Breast epithelium (tissue), 4 donors: ENCODE measurements around the gene PLXNA4. TPM values are rescaled to one million over a fixed set of nuclear protein-coding genes. Genes with fewer than 3 reads are reported as not detected.

Experiments used
- DNase-seq, 2 donors: peaks; one replicate each; pipeline ENCODE4 v3.0.0-alpha.2; 2019; ENCODE audit warnings: low spot score in 2 of 2
- H3K27ac ChIP-seq, 2 donors: fragments of 200-600 bp; sonication (generic) in 1 of 2; one replicate each; pipeline ENCODE4 v1.5.1; 2016 to 2019; ENCODE audit warnings: mild to moderate bottlenecking in 1 of 2
- H3K27me3 ChIP-seq, 2 donors: fragments of 200-600 bp; sonication (generic) in 1 of 2; one replicate each; pipeline versions ENCODE4 v1.5.1 to v1.6.0; 2017 to 2019; ENCODE audit warnings: control low read depth in 1 of 2, mild to moderate bottlenecking in 1 of 2
- H3K36me3 ChIP-seq: fragments of 200-600 bp; one replicate; pipeline ENCODE4 v1.5.1; 2019
- H3K4me1 ChIP-seq, 2 donors: fragments of 200-600 bp; sonication (generic); one replicate each; pipeline ENCODE4 v1.5.1; 2016 to 2019; ENCODE audit warnings: control low read depth in 1 of 2
- H3K4me3 ChIP-seq, 3 donors: fragments of 200-600 bp; sonication (generic); 1 replicate in 2 of 3; 2 replicates in 1 of 3; pipeline ENCODE4 v1.5.1; 2016 to 2019; ENCODE audit warnings: mild to moderate bottlenecking in 3 of 3, moderate library complexity in 2 of 3
- H3K9me3 ChIP-seq, 2 donors: fragments of 200-600 bp; sonication (generic) in 1 of 2; one replicate each; pipeline ENCODE4 v1.5.1; 2016 to 2019; ENCODE audit warnings: control low read depth in 1 of 2
- CTCF ChIP-seq, 3 donors: fragments of 450-650 bp; IDR thresholded peaks; one replicate each; pipeline ENCODE4 v1.5.1; 2016 to 2017; ENCODE audit warnings: antibody characterized with exemption in 3 of 3, mild to moderate bottlenecking in 3 of 3, moderate library complexity in 3 of 3
- POLR2A ChIP-seq: fragments of 450-650 bp; IDR thresholded peaks from one replicate; pipeline ENCODE4 v1.6.1; 2016; ENCODE audit warnings: antibody characterized with exemption, mild to moderate bottlenecking, moderate library complexity
- POLR2AphosphoS5 ChIP-seq, 3 donors: sonication (generic); formaldehyde crosslinking; IDR thresholded peaks; one replicate each; pipeline ENCODE4 v1.6.1; 2017; ENCODE audit warnings: antibody characterized with exemption in 3 of 3
- intact Hi-C: fragments of 100-400 bp; cut with DNase I; formaldehyde crosslinking; loops from one replicate; pipeline ENCODE4 v1.15.1; 2023; ENCODE audit warnings: low total_unique reads
- total RNA-seq, 3 donors: library from RNA; depleted of rRNA; stranded (reverse); fragments of >200 nt; gene quantifications; one replicate each; pipeline ENCODE4 v1.1.0, GENCODE V29; 2016

Gene PLXNA4
- total RNA-seq, 3 donors from 2014 or later, result 7.2 to 32.5 (median 26.2) TPM

GRCh38 chr7:132573251-132573955, 2.9 kb downstream of the PLXNA4 start:
- H3K4me3 ChIP-seq, result peak overlapping the region in 1 of 3 donors; percentile 77
- H3K9me3 ChIP-seq, result no peaks in the 10 kb centered on the region
- DNase-seq, result no peak
- H3K27me3 ChIP-seq, result peaks cover 0 to 55% of the 10 kb centered on the region in 2 donors
- H3K27ac ChIP-seq, result no peak overlapping the region
- intact Hi-C loops, result loop anchor here (10.0 kb wide), 1 partner anchor 249 kb away; no protein-coding TSS in a partner anchor
- no peaks in the 10 kb centered on the region for H3K4me1 ChIP-seq
- H3K36me3 ChIP-seq, result no peaks in the 10 kb centered on the region
- TF ChIP-seq CTCF (IDR thresholded peaks at IDR 0.05) (no peak), POLR2A (no peak), POLR2AphosphoS5 (IDR thresholded peaks at IDR 0.05) (no peak)

DNA sequence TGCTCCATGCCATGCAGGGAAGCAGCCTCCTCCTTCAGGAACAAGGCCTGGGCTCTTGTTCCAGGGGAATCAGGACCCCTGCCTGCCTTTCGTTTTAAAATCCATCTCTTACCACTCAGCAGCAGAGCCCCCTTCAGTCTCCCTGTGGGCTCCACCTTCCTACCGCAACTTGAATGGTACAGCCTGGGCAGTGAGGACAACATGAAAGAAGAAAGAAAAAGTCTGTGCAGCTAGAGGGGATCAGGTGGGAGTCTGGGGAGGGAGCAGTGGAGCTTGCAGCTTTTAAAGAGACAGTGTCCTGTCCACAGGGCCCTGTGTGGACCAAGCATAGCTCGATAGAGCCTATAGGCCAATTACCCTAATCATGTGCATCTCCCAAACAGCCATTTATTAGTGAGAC, 3.7 kb downstream of the PLXNA4 start:
- Histone ChIP-seq H3K27ac (no peak overlapping the region), H3K4me1 (no peaks in the 10 kb centered on the region), H3K27me3 (peaks cover 0 to 55% of the 10 kb centered on the region in 2 donors), H3K9me3 (no peaks in the 10 kb centered on the region), H3K4me3 (no peak overlapping the region), H3K36me3 (no peaks in the 10 kb centered on the region)
- no peak for DNase-seq
- intact Hi-C loops, result loop anchor here (10.0 kb wide), 1 partner anchor 248 kb away; no protein-coding TSS in a partner anchor
- TF ChIP-seq POLR2A (no peak), POLR2AphosphoS5 (IDR thresholded peaks at IDR 0.05) (no peak), CTCF (IDR thresholded peaks at IDR 0.05) (no peak)

DNA sequence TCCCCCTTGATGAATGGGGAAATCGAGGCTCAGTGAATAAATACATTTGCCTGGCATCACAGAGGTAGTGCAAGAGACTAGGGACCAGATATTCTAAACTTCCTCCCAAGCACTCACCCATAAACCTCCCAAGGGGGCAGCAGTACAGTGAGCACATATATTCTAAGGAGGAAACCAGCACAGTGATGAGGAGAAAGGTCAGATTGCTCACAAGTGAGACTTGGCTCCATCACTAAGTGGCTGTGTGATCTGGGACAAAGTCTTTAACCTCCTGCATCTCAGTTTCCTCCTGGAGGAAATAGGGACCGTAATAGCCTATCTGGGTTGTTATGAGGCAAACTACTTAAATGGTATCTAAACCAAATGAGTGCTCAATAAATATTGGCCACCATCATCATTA, 4.3 kb downstream of the PLXNA4 start:
- Histone ChIP-seq H3K36me3 (no peaks in the 10 kb centered on the region), H3K4me1 (no peaks in the 10 kb centered on the region), H3K27ac (no peak overlapping the region), H3K4me3 (no peak overlapping the region), H3K9me3 (no peaks in the 10 kb centered on the region), H3K27me3 (peaks cover 0 to 55% of the 10 kb centered on the region in 2 donors)
- intact Hi-C loops, result loop anchor here (10.0 kb wide), 1 partner anchor 247 kb away; no protein-coding TSS in a partner anchor
- no peak for DNase-seq
- TF ChIP-seq POLR2A, result no peak
- no peak for TF ChIP-seq POLR2AphosphoS5 (IDR thresholded peaks at IDR 0.05)
- TF ChIP-seq CTCF (IDR thresholded peaks at IDR 0.05), result no peak

GRCh38 chr7:132569884-132570614, 6.2 kb downstream of the PLXNA4 start:
- no peaks in the 10 kb centered on the region for H3K36me3 ChIP-seq
- no peak overlapping the region for H3K27ac ChIP-seq
- no peak for DNase-seq
- intact Hi-C loops, result loop anchor here (10.0 kb wide), 1 partner anchor 245 kb away; no protein-coding TSS in a partner anchor
- no peaks in the 10 kb centered on the region for H3K9me3 ChIP-seq
- TF ChIP-seq CTCF (IDR thresholded peaks at IDR 0.05), result no peak
- no peak for TF ChIP-seq POLR2A
- no peak for TF ChIP-seq POLR2AphosphoS5 (IDR thresholded peaks at IDR 0.05)
- peaks cover 0 to 40% of the 10 kb centered on the region in 2 donors for H3K27me3 ChIP-seq
- no peak overlapping the region for H3K4me3 ChIP-seq
- H3K4me1 ChIP-seq, result no peaks in the 10 kb centered on the region

DNA sequence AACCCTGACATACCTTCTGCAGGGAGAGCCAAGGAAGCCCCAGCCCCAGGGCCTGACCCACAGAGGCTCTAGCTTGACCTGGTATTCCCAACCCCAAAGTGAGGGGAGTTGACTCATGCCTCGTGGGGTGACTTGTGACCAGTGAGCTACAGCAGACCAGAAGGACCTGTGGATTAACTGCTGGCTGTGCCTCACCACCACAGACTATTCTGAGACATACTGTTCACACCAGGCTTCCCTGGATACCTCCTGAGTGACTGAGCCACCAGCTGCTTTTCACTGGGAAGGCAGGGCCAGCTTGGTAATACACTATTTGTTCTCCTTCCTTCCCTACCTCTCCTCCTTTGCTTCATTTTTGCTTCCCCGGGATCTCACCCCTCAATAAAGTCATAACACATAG, 7.3 kb downstream of the PLXNA4 start:
- TF ChIP-seq POLR2A, result no peak
- no peak for TF ChIP-seq CTCF (IDR thresholded peaks at IDR 0.05)
- TF ChIP-seq POLR2AphosphoS5 (IDR thresholded peaks at IDR 0.05), result no peak
- intact Hi-C loops, result no loop called here
- no peaks in the 10 kb centered on the region for H3K9me3 ChIP-seq

More for the DNA sequence above, 7.3 kb downstream of the PLXNA4 start:
- no peak overlapping the region for H3K27ac ChIP-seq
- H3K4me3 ChIP-seq, result no peak overlapping the region
- H3K36me3 ChIP-seq, result no peaks in the 10 kb centered on the region
- DNase-seq, result no peak
- H3K4me1 ChIP-seq, result no peaks in the 10 kb centered on the region
- peaks cover 0 to 32% of the 10 kb centered on the region in 2 donors for H3K27me3 ChIP-seq
